ENCODE measurements around the gene NR0B2. TPM values are rescaled to one million over a fixed set of nuclear protein-coding genes. Genes with fewer than 3 reads are reported as not detected.

Gene NR0B2
- total and polyA plus RNA-seq, 2 of the 13 experiments (the other 11 are each of a cell fraction or from before 2014, with no cell fraction given), result 72.5 to 133 TPM

DNA sequence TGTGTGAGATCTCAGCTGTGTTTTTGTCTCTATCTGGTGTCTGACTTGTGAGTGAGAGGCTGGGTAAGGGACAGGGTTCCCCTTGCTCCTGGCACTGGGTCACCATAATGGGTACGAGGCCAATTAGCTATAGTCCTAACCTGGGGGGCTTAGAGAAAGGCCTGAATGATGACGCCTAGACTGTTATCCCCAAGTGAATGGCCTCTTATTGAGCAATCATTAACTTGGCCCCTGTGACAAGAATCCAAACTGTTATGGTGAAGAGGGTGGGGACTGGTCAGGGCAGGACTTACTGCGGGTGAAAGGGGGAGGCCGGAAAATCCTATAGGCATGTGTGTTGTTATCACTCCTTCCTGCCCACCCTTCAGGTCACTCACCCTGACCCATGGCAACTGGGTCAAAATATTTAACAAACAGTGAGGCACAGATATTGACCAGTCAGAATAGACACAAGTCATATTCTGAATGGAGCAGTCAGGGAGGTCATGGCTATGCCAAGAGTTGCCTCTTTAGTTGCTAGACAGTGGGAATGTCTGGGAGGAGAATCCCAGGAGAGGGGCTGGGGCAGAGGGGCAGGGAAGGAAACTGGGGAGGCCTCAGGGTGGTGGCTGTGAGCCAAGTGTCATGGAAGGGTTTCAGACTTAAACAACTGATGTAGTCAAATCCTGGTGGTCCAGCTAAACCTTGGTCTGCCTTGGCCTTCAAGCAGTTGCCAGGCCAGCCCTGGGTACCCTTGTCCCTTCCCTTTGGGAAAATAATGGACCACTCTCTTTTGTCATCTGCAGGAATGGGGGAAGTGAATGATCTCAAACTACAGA, 3.2 kb downstream of the NR0B2 start (continued):
- TF ChIP-seq, protein P1, sequence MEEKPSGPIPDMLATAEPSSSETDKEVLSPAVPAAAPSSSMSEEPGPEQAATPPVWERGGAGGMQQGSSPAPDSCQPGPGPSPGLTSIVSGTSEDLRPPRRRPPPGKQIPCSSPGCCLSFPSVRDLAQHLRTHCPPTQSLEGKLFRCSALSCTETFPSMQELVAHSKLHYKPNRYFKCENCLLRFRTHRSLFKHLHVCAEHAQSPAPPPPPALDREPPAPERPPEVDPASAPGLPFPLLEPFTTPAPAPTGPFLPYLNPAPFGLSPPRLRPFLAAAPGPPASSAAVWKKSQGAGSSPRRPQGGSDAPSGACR (CRISPR knock-in tag; IDR thresholded peaks at IDR 0.05), result no peak
- TF ChIP-seq, protein P2, sequence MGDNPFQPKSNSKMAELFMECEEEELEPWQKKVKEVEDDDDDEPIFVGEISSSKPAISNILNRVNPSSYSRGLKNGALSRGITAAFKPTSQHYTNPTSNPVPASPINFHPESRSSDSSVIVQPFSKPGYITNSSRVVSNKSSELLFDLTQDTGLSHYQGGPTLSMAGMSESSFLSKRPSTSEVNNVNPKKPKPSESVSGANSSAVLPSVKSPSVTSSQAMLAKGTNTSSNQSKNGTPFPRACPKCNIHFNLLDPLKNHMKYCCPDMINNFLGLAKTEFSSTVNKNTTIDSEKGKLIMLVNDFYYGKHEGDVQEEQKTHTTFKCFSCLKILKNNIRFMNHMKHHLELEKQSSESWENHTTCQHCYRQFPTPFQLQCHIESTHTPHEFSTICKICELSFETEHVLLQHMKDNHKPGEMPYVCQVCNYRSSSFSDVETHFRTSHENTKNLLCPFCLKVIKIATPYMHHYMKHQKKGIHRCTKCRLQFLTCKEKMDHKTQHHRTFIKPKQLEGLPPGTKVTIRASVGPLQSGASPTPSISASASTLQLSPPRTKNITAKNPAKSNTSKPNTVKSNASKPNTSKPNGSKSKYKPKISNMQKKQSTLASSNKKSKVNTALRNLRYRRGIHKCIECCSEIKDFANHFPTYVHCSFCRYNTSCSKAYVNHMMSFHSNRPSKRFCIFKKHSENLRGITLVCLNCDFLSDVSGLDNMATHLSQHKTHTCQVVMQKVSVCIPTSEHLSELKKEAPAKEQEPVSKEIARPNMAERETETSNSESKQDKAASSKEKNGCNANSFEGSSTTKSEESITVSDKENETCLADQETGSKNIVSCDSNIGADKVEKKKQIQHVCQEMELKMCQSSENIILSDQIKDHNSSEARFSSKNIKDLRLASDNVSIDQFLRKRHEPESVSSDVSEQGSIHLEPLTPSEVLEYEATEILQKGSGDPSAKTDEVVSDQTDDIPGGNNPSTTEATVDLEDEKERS (CRISPR knock-in tag; IDR thresholded peaks at IDR 0.05), result peak; percentile 91
- TF ChIP-seq, protein P3, sequence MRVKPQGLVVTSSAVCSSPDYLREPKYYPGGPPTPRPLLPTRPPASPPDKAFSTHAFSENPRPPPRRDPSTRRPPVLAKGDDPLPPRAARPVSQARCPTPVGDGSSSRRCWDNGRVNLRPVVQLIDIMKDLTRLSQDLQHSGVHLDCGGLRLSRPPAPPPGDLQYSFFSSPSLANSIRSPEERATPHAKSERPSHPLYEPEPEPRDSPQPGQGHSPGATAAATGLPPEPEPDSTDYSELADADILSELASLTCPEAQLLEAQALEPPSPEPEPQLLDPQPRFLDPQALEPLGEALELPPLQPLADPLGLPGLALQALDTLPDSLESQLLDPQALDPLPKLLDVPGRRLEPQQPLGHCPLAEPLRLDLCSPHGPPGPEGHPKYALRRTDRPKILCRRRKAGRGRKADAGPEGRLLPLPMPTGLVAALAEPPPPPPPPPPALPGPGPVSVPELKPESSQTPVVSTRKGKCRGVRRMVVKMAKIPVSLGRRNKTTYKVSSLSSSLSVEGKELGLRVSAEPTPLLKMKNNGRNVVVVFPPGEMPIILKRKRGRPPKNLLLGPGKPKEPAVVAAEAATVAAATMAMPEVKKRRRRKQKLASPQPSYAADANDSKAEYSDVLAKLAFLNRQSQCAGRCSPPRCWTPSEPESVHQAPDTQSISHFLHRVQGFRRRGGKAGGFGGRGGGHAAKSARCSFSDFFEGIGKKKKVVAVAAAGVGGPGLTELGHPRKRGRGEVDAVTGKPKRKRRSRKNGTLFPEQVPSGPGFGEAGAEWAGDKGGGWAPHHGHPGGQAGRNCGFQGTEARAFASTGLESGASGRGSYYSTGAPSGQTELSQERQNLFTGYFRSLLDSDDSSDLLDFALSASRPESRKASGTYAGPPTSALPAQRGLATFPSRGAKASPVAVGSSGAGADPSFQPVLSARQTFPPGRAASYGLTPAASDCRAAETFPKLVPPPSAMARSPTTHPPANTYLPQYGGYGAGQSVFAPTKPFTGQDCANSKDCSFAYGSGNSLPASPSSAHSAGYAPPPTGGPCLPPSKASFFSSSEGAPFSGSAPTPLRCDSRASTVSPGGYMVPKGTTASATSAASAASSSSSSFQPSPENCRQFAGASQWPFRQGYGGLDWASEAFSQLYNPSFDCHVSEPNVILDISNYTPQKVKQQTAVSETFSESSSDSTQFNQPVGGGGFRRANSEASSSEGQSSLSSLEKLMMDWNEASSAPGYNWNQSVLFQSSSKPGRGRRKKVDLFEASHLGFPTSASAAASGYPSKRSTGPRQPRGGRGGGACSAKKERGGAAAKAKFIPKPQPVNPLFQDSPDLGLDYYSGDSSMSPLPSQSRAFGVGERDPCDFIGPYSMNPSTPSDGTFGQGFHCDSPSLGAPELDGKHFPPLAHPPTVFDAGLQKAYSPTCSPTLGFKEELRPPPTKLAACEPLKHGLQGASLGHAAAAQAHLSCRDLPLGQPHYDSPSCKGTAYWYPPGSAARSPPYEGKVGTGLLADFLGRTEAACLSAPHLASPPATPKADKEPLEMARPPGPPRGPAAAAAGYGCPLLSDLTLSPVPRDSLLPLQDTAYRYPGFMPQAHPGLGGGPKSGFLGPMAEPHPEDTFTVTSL (CRISPR knock-in tag; IDR thresholded peaks at IDR 0.05; ENCODE audit: borderline replicate concordance), result peak; percentile 76
- TF ChIP-seq E2F1 (CRISPR knock-in tag; IDR thresholded peaks at IDR 0.05), result peak; percentile 50; the same call in 1 of the 2 replicates
- TF ChIP-seq SIX4 (CRISPR knock-in tag; IDR thresholded peaks at IDR 0.05), result peak; percentile 28; the same call in 1 of the 2 replicates
- TF ChIP-seq GATA4 (IDR thresholded peaks at IDR 0.05; ENCODE audit: borderline replicate concordance, low read depth), result peak; percentile 91; the same call in 1 of the 2 replicates
- TF ChIP-seq MIER3 (CRISPR knock-in tag; IDR thresholded peaks at IDR 0.05; ENCODE audit: borderline replicate concordance), result peak; percentile 83; the same call in 1 of the 2 replicates
- peak; percentile 92 for TF ChIP-seq ARNTL (CRISPR knock-in tag; IDR thresholded peaks at IDR 0.05)
- TF ChIP-seq, protein P4, sequence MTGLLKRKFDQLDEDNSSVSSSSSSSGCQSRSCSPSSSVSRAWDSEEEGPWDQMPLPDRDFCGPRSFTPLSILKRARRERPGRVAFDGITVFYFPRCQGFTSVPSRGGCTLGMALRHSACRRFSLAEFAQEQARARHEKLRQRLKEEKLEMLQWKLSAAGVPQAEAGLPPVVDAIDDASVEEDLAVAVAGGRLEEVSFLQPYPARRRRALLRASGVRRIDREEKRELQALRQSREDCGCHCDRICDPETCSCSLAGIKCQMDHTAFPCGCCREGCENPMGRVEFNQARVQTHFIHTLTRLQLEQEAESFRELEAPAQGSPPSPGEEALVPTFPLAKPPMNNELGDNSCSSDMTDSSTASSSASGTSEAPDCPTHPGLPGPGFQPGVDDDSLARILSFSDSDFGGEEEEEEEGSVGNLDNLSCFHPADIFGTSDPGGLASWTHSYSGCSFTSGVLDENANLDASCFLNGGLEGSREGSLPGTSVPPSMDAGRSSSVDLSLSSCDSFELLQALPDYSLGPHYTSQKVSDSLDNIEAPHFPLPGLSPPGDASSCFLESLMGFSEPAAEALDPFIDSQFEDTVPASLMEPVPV (CRISPR knock-in tag; IDR thresholded peaks at IDR 0.05), result peak; percentile 41; the same call in 1 of the 2 replicates
- TF ChIP-seq GABPA (IDR thresholded peaks at IDR 0.05; ENCODE audit: low read depth, low read length), result no peak
- peak; percentile 72; the same call in 1 of the 2 replicates for TF ChIP-seq GABPA (CRISPR knock-in tag; IDR thresholded peaks at IDR 0.05; ENCODE audit: low read depth)
- TF ChIP-seq TGIF2 (CRISPR knock-in tag; IDR thresholded peaks at IDR 0.05), result peak; percentile 88
- TF ChIP-seq EZH2 (conservative IDR thresholded peaks at IDR 0.05; ENCODE audit: low read depth, low read length), result no peak

Measured in HepG2 (cell line).